ENCODE data around the gene KIF16B. TPM values are rescaled to one million over a fixed set of nuclear protein-coding genes. Genes with fewer than 3 reads are reported as not detected.

KIF16B gene
- total and polyA plus RNA-seq, 10 of the 15 experiments (the other 5 are each of a cell fraction or from before 2014, with no cell fraction given), result 0.21 to 5.2 (median 3.0) TPM

GRCh38 chr20:16351415-16351814 lies 221.8 kb downstream of the KIF16B start:
- Histone ChIP-seq H3K27ac (ENCODE audit: control insufficient read depth, insufficient read depth) (no peak overlapping the region), H3K4me1 (ENCODE audit: control insufficient read depth, insufficient read depth, low read length) (no peaks in the 10 kb centered on the region), H3K4me3 (no peak overlapping the region), H3K9me3 (replicated peaks; ENCODE audit: control insufficient read depth, insufficient read depth, low read length) (no peaks in the 10 kb centered on the region), H3K9ac (ENCODE audit: control insufficient read depth, insufficient read depth, low read length) (no peak overlapping the region), H2AFZ (ENCODE audit: control insufficient read depth, low read depth, low read length) (no peak overlapping the region), H3K4me2 (ENCODE audit: control insufficient read depth, insufficient read depth) (no peak overlapping the region), H3K36me3 (ENCODE audit: control insufficient read depth in 2 of 2, insufficient read depth in 2 of 2, low read length in 1 of 2) (no peaks in the 10 kb centered on the region), H3K79me2 (ENCODE audit: control insufficient read depth, insufficient read depth, low read length) (no peaks in the 10 kb centered on the region), H3K27me3 (replicated peaks in 1 of 2; ENCODE audit: control insufficient read depth in 2 of 2, insufficient read depth in 2 of 2, low read length in 1 of 2) (no peaks in the 10 kb centered on the region), H4K20me1 (ENCODE audit: control insufficient read depth, insufficient read depth) (no peaks in the 10 kb centered on the region)
- in situ Hi-C loops (cut with MboI) (no loop called here), intact Hi-C loops (cut with micrococcal nuclease; ENCODE audit: unreplicated experiment) (loop anchor here (10.0 kb wide), 1 partner anchor 83 kb away; no protein-coding TSS in a partner anchor)
- 73% methylated on average over 9 of the region's 9 CpGs for WGBS (ENCODE audit: insufficient coverage, insufficient replicate concordance, low lambda C conversion rate, missing lambda C conversion rate)
- DNase-seq (ENCODE audit: low read depth, low spot score) (no peak), ATAC-seq (no peak), FAIRE-seq (no peak)
- ChIA-PET CTCF (no interaction called here), RAD21 (ENCODE audit: unreplicated experiment) (no interaction called here), SMC1A (ENCODE audit: uncharacterized antibody, unreplicated experiment) (interaction anchor here (0.6 kb wide), 2 partner anchors 8 to 523 kb away, joined by 3 read pairs; no protein-coding TSS in a partner anchor), POLR2A (no interaction called here)
- BruUV-seq (replicated peaks), result no TSS peak
- TF ChIP-seq SMAD5 (IDR thresholded peaks at IDR 0.05; ENCODE audit: low read depth) (no peak), MEF2A (IDR thresholded peaks at IDR 0.05; ENCODE audit: insufficient read depth, low read depth, low read length) (no peak), MTA3 (IDR thresholded peaks at IDR 0.05; ENCODE audit: borderline replicate concordance, low read length) (no peak), CEBPZ (IDR thresholded peaks at IDR 0.05; ENCODE audit: low read depth, low read length) (no peak), CHD1 (IDR thresholded peaks at IDR 0.05; ENCODE audit: low read depth, low read length) (no peak), SPI1 (IDR thresholded peaks at IDR 0.05; ENCODE audit: borderline replicate concordance, insufficient read depth, low read depth, low read length) (no peak)

Data from GM12878 (cell line).